HEK293T (cell line): ENCODE measurements around the gene TCERG1L.

ENCODE experiments used
- ARNT ChIP-seq: fragments of 450-650 bp; IDR thresholded peaks from 2 replicates; pipeline ENCODE4 v1.6.1; 2017; ENCODE audit warnings: mild to moderate bottlenecking
- FOXK2 ChIP-seq: fragments of 450-650 bp; IDR thresholded peaks from 2 replicates; pipeline ENCODE4 v1.6.1; 2016; ENCODE audit warnings: mild to moderate bottlenecking
- HDGF ChIP-seq: fragments of 450-650 bp; IDR thresholded peaks from 2 replicates; pipeline ENCODE4 v1.6.1; 2017; ENCODE audit warnings: antibody characterized with exemption, borderline replicate concordance

- no peak for TF ChIP-seq FOXK2
- TF ChIP-seq HDGF, result no peak
- TF ChIP-seq ARNT, result no peak
These were observed 261.3 kb downstream of the TCERG1L start for GRCh38 chr10:131050162-131050766.
